Mesendoderm (in vitro differentiated cells): Measurements from ENCODE around the gene CEACAM19.

Source experiments
- DNase-seq: peaks from one replicate; pipeline ENCODE4 v3.0.0; 2013
- H2AK5ac ChIP-seq: 2 replicates; pipeline ENCODE4 v1.6.1; 2013; ENCODE audit warnings: low read length, inconsistent platforms
- H2BK120ac ChIP-seq: 2 replicates; pipeline ENCODE4 v1.6.1; 2013; ENCODE audit warnings: low read depth, mild to moderate bottlenecking, low read length, moderate library complexity, mixed read lengths
- H2BK15ac ChIP-seq: replicated peaks from 2 replicates; pipeline ENCODE4 v1.6.1; 2013; ENCODE audit warnings: low read depth, mild to moderate bottlenecking, moderate library complexity
- H2BK5ac ChIP-seq: 2 replicates; pipeline ENCODE4 v1.6.1; 2013; ENCODE audit warnings: low read length, inconsistent platforms
- H3K18ac ChIP-seq: 2 replicates; pipeline ENCODE4 v1.6.1; 2013; ENCODE audit warnings: mild to moderate bottlenecking, low read length, mixed read lengths
- H3K23ac ChIP-seq: one replicate; pipeline ENCODE4 v1.6.1; 2013; ENCODE audit warnings: low read length
- H3K27ac ChIP-seq: 2 replicates; pipeline ENCODE4 v1.5.1; 2013; ENCODE audit warnings: low read depth, mild to moderate bottlenecking, inconsistent platforms, low read length, moderate library complexity
- H3K27me3 ChIP-seq: 2 replicates; pipeline ENCODE4 v1.6.1; 2013; ENCODE audit warnings: low read length, control low read depth, mild to moderate bottlenecking, inconsistent platforms; ENCODE audit not compliant: insufficient read depth, poor library complexity
- H3K36me3 ChIP-seq: 2 replicates; pipeline ENCODE4 v1.6.1; 2013; ENCODE audit warnings: low read length, inconsistent platforms; ENCODE audit not compliant: control insufficient read depth, insufficient read depth
- H3K4ac ChIP-seq: one replicate; pipeline ENCODE4 v1.6.1; 2013; ENCODE audit warnings: low read depth, mild to moderate bottlenecking, low read length, moderate library complexity
- H3K4me1 ChIP-seq: 2 replicates; pipeline ENCODE4 v1.6.1; 2013; ENCODE audit warnings: low read depth, low read length, inconsistent platforms; ENCODE audit not compliant: control insufficient read depth
- H3K4me2 ChIP-seq: 2 replicates; pipeline ENCODE4 v1.6.1; 2013; ENCODE audit warnings: low read length
- H3K4me3 ChIP-seq: 2 replicates; pipeline ENCODE4 v1.5.1; 2013; ENCODE audit warnings: mild to moderate bottlenecking, low read length
- H3K56ac ChIP-seq: one replicate; pipeline ENCODE4 v1.6.1; 2013; ENCODE audit warnings: low read length
- H3K79me1 ChIP-seq: 2 replicates; pipeline ENCODE4 v1.6.1; 2013; ENCODE audit warnings: low read length, inconsistent platforms
- H3K79me2 ChIP-seq: 2 replicates; pipeline ENCODE4 v1.6.1; 2013; ENCODE audit warnings: mild to moderate bottlenecking, low read length; ENCODE audit not compliant: control insufficient read depth, insufficient read depth
- H3K9ac ChIP-seq: 2 replicates; pipeline ENCODE4 v1.6.1; 2013; ENCODE audit warnings: low read length, inconsistent platforms
- H4K5ac ChIP-seq: one replicate; pipeline ENCODE4 v1.6.1; 2013; ENCODE audit warnings: low read length
- H4K8ac ChIP-seq: one replicate; pipeline ENCODE4 v1.6.1; 2013; ENCODE audit warnings: low read depth, mild to moderate bottlenecking, control low read depth, low read length, moderate library complexity
- WGBS: extraction: QIAGEN DNeasy Blood & Tissue Kit; methylation state at CpG from one replicate; pipeline ENCODE4 v1.1.7; 2013; ENCODE audit warnings: low lambda C conversion rate, missing lambda C conversion rate; ENCODE audit not compliant: insufficient coverage; ENCODE audit errors: extremely low coverage; 5-methylcytosine and 5-hydroxymethylcytosine counted together

Gene CEACAM19

DNA sequence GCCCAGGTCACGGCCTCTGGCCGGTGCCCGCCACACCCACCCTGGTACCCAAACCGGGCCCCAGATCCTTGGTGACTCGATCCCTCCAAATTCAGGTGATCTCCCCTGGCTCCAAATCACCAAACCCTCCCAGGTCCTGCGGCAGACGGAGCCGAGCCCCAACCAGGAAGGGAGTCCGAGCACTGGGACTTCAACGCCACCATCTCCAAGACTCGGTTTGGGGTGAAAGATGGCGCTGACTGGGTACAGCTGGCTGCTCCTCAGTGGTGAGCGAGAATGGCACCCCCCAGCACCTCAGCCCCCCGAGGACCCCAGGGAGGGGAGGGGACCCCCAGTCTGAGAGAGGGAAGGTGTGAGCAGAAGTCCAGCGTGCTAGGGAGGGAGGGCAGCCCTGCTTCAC, 29.9 kb downstream of the CEACAM19 start:
- Histone ChIP-seq H3K4me2 (no peak overlapping the region), H3K4ac (no peak overlapping the region), H3K36me3 (no peaks in the 10 kb centered on the region), H3K18ac (no peak overlapping the region), H2AK5ac (no peak overlapping the region), H3K27me3 (no peaks in the 10 kb centered on the region), H3K79me2 (no peaks in the 10 kb centered on the region), H2BK15ac (no peak overlapping the region), H3K4me1 (no peaks in the 10 kb centered on the region), H3K4me3 (no peak overlapping the region), H3K9ac (no peak overlapping the region), H2BK5ac (no peak overlapping the region), H3K23ac (no peak overlapping the region), H4K5ac (no peak overlapping the region), H3K56ac (no peak overlapping the region), H2BK120ac (no peak overlapping the region), H3K79me1 (no peaks in the 10 kb centered on the region), H3K27ac (no peak overlapping the region), H4K8ac (no peak overlapping the region)
- no CpG with 5 or more reads among the region's 15 CpGs for WGBS
- no peak for DNase-seq

- no peak overlapping the region for H4K5ac ChIP-seq
- no peak overlapping the region for H3K4me3 ChIP-seq
- no peak overlapping the region for H3K18ac ChIP-seq
- no peak overlapping the region for H3K4ac ChIP-seq
- no peak overlapping the region for H3K4me2 ChIP-seq
- no peak for DNase-seq
- H3K4me1 ChIP-seq, result no peaks in the 10 kb centered on the region
- H3K79me2 ChIP-seq, result no peaks in the 10 kb centered on the region
- no peak overlapping the region for H2BK15ac ChIP-seq
- H2BK120ac ChIP-seq, result no peak overlapping the region
- WGBS, result no CpG with 5 or more reads among the region's 17 CpGs
- H3K23ac ChIP-seq, result no peak overlapping the region
- H2BK5ac ChIP-seq, result no peak overlapping the region
- H3K9ac ChIP-seq, result no peak overlapping the region
- H3K27ac ChIP-seq, result no peak overlapping the region
- H3K79me1 ChIP-seq, result no peaks in the 10 kb centered on the region
- H4K8ac ChIP-seq, result no peak overlapping the region
- H3K56ac ChIP-seq, result no peak overlapping the region
- H2AK5ac ChIP-seq, result no peak overlapping the region
- no peaks in the 10 kb centered on the region for H3K36me3 ChIP-seq
- H3K27me3 ChIP-seq, result no peaks in the 10 kb centered on the region
Observed at GRCh38 chr19:44702551-44703176, 31.4 kb downstream of the CEACAM19 start.

GRCh38 chr19:44703336-44704078, 32.2 kb downstream of the CEACAM19 start:
- H2BK15ac ChIP-seq, result no peak overlapping the region
- no peak overlapping the region for H4K5ac ChIP-seq
- no CpG with 5 or more reads among the region's 28 CpGs for WGBS

DNA sequence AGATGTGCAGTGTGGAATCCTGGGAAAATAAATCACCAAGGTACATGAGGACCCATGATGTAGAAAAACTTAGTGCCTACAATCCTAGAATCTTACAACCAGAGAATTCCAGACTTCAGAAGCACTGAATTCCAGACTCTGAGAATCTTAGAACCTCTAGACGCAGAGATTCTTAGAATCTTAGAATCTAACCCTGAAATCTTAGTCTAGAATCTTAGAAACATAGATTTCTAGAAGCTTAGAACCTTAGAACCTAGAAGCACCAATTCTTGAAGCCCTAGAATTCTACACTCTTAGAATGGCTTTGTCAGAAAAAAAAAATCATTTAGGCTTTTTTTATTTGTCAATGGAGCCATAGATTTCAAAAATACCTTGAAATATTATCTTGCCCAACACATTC, 33.7 kb downstream of the CEACAM19 start:
- no peak overlapping the region for H3K18ac ChIP-seq
- DNase-seq, result no peak
- no peak overlapping the region for H4K5ac ChIP-seq
- H3K27me3 ChIP-seq, result no peaks in the 10 kb centered on the region
- H3K4me2 ChIP-seq, result no peak overlapping the region
- WGBS, result no CpG with 5 or more reads among the region's 1 CpG
- H2BK5ac ChIP-seq, result no peak overlapping the region
- H3K79me1 ChIP-seq, result no peaks in the 10 kb centered on the region
- H3K4me3 ChIP-seq, result no peak overlapping the region
- no peaks in the 10 kb centered on the region for H3K4me1 ChIP-seq
- no peak overlapping the region for H2BK15ac ChIP-seq
- no peak overlapping the region for H3K4ac ChIP-seq
- no peak overlapping the region for H2BK120ac ChIP-seq
- no peak overlapping the region for H3K56ac ChIP-seq
- no peaks in the 10 kb centered on the region for H3K36me3 ChIP-seq
- no peak overlapping the region for H4K8ac ChIP-seq
- H3K79me2 ChIP-seq, result no peaks in the 10 kb centered on the region
- no peak overlapping the region for H3K27ac ChIP-seq
- no peak overlapping the region for H2AK5ac ChIP-seq
- no peak overlapping the region for H3K9ac ChIP-seq
- H3K23ac ChIP-seq, result no peak overlapping the region

More at GRCh38 chr19:44703336-44704078, 32.2 kb downstream of the CEACAM19 start:
- Histone ChIP-seq H3K36me3 (no peaks in the 10 kb centered on the region), H3K4ac (no peak overlapping the region), H3K23ac (no peak overlapping the region), H4K8ac (no peak overlapping the region), H3K4me3 (no peak overlapping the region), H2BK120ac (no peak overlapping the region), H3K4me1 (no peaks in the 10 kb centered on the region), H3K27me3 (no peaks in the 10 kb centered on the region), H3K79me2 (no peaks in the 10 kb centered on the region), H3K18ac (no peak overlapping the region), H3K4me2 (no peak overlapping the region), H3K27ac (no peak overlapping the region), H2BK5ac (no peak overlapping the region), H2AK5ac (no peak overlapping the region), H3K56ac (peak overlapping the region; percentile 7), H3K9ac (no peak overlapping the region), H3K79me1 (no peaks in the 10 kb centered on the region)
- no peak for DNase-seq

DNA sequence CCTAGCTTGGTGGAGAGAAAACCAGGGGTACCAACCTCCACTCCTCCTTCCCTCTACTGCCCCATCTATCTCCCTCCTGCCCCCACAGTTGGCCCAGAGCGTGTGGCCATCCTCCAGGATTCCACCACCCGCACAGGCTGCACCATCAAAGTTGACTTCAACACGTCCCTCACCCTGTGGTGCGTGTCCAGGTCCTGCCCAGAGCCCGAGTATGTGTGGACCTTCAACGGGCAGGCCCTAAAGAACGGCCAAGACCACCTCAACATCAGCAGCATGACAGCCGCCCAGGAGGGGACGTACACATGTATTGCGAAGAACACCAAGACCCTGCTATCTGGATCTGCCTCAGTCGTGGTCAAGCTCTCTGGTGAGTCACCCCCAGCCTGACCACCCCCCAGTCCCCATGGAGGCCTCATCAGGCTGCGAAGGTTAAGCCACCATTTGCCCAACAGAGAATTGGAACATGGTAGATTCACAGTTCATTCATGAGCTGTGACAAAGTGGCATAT, 34.3 kb downstream of the CEACAM19 start:
- Histone ChIP-seq H3K4me1 (no peaks in the 10 kb centered on the region), H3K36me3 (no peaks in the 10 kb centered on the region), H2BK5ac (no peak overlapping the region), H4K8ac (no peak overlapping the region), H4K5ac (no peak overlapping the region), H2AK5ac (no peak overlapping the region), H2BK15ac (no peak overlapping the region), H3K56ac (no peak overlapping the region), H3K27ac (no peak overlapping the region), H3K4me3 (no peak overlapping the region), H3K18ac (no peak overlapping the region), H2BK120ac (no peak overlapping the region), H3K23ac (no peak overlapping the region), H3K27me3 (no peaks in the 10 kb centered on the region), H3K4ac (no peak overlapping the region), H3K9ac (no peak overlapping the region), H3K79me1 (no peaks in the 10 kb centered on the region), H3K4me2 (no peak overlapping the region), H3K79me2 (no peaks in the 10 kb centered on the region)
- DNase-seq, result no peak
- WGBS, result no CpG with 5 or more reads among the region's 12 CpGs
